Fibroblast of upper back skin (primary cell): ENCODE measurements around the gene GIMD1.
A peak's percentile ranks its signal among the peaks of the same experiment; 100 is the strongest.
"Not testable (repeated sequence)": the region's sequence is repeated elsewhere in the genome, so short reads cannot be mapped to it uniquely, and the experiment has no call there.

Experiments
- DNase-seq: peaks from one replicate; pipeline ENCODE4 v3.0.0-alpha.2; 2013

GIMD1 gene

GRCh38 chr4:106347167-106347566, 21.4 kb downstream of the GIMD1 start:
- no peak for DNase-seq

DNA sequence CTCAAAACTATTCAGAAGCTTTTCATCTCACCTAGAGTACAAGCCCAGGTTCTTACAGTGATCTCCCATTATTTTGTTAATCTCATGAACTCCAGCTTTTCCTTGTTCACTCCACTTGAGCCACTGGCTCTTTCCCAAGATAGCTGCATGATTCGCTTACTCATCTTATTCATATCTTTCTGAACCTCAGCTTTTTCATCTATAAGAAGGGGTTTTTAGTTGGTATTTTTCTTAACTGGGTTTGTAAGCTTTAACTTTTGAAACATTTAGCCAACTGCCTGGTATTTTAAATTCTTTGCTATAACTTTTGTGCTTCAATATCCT, 24.0 kb downstream of the GIMD1 start:
- peak; percentile 69 for DNase-seq

DNA sequence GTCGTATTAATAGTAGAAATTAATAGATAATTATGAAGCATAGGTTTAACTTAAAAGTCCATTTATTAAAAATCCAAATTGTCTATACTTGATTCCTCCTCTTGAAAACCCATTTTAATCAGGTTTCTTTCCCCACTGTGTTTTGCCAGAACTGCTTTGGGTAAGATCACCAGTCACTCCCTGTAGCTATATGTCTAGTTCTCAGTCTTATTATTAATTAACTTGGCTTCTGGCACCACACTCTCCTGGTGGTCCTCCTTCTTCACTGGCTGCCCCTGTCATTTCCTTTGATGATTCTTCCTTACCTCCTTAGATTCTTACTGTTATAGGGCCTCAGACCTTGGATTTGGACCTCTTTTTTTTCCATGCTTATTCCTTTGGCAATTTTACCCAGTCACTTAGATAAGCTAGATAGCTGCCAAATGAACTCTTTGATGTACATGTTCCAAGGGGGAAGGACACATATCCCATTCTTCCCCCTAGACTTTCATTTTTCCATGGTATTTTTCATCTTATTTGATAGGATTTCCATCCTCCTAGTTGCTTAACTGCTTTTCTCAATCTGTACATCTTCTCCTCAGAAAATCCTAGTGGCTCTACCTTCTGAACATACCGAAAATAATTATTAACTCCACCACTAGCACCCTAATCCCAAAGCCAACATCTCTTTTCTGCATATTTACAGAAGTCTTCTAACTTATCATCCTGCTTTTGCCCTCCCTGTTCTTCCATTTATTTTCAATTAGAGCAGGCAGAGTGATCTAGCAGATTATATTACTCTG, 24.5 kb downstream of the GIMD1 start:
- no peak for DNase-seq

DNA sequence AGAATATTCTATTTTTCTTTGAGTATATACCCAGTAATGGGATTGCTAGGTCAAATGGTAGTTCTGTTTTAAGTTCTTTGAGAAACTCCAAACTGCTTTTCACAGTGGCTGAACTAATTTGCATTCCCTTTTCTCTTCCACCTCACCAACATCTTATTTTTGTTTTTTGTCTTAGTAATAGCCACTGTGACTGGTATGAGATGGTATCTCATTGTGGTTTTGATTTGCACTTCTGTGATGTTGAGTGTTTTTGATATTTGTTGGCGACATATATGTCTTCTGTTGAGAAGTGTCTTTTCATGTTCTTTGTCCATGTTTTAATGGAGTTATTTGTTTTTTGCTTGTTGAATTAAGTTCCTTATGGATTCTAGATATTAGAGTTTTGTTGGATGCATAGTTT, 27.8 kb downstream of the GIMD1 start:
- no peak for DNase-seq

- no peak for DNase-seq
These were observed 29.1 kb downstream of the GIMD1 start for GRCh38 chr4:106339431-106339830.

DNA sequence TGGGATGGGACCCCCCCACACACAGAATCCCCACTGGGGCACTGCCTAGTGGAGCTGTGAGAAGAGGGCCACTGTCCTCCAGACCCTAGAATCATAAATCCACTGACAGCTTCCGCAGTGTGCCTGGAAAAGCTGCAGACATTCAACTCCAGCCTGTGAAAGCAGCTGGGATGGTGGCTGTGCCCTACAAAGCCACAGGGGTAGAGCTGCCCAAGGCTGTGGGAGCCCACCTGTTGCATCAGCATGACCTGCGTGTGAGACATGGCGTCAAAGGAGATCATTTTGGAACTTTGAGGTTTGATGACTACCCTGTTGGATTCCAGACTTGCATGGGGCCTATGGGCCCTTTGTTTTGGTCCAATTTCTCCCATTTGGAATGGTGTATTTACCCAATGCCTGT, 29.9 kb downstream of the GIMD1 start:
- no peak for DNase-seq

- DNase-seq: no peak
These were observed 30.7 kb downstream of the GIMD1 start for GRCh38 chr4:106337916-106338315.

GRCh38 chr4:106336618-106337017, 32.0 kb downstream of the GIMD1 start:
- no peak for DNase-seq

DNA sequence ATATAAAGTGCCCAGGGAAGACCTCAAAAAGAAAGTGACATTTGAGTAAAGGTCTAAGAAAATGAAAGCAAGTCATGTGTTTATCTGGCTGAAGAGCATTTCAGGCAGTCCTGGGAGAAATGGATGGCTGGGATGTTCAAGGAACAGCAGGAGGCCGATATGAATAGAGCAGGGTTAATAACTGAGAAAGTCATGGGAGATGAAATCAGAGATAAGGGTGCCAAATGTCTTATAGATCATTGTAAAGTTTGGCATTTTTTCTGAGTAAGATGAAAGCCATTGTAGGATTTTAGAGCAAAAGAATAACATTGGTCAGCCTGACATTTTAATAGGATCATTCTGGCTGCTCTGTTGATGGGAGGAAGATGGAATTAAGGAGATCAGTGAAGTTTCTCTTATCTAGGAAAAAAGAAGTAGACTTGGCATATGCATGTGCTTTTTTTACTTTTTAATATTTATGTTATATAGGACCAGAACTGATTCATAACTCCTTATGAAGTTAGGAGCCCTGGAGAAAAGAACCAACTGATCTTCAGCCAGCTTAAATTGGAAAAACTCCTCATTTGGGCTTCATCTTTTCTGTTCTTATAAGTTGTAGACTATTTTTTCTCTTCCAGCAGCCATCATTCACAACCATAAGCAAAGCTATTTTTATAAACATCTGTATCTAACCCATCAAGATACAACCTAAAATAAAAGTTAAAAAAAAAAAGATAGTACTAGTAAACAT, 33.7 kb downstream of the GIMD1 start:
- peak; percentile 71 for DNase-seq

- DNase-seq: no peak
These were observed 35.4 kb downstream of the GIMD1 start for GRCh38 chr4:106333186-106333585.

- peak; percentile 58 for DNase-seq
These were observed 39.4 kb downstream of the GIMD1 start for GRCh38 chr4:106329041-106329618.

DNA sequence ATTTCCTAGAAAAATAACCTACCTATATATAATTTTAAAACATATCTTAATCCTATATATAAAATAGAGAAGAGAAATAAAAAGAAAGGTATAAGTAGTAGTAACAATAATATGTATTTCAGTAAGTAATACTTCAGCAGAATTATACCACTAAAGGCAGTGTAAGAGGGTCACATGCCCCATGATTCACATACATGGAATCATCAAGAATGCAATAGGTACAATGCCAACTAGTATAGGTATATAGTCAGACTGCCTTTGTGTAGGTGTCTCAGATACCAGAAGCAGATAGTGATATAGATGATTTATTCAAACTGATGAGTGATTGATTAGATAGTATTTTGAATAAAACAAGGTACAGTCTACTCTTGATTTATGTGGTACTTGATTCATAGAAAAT, 42.8 kb downstream of the GIMD1 start:
- DNase-seq: no peak

DNA sequence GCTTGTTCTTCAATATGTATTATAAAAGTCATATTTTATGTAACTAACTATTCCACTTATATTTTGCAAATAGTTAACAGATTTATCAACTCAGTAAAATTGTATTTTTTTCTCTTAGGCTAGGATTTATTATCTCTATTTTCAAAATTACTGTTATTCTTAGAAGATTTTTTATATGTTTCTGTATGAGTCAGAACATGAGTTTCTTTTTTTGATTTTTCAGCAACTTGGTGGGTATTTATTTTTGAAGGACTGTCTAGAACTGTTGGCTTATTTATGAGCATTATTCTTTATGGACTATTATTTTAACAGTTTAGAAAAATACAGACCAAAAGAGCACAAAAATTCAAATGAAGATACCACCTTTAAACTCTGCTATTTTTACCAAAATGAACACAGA, 45.5 kb downstream of the GIMD1 start:
- no peak for DNase-seq

DNA sequence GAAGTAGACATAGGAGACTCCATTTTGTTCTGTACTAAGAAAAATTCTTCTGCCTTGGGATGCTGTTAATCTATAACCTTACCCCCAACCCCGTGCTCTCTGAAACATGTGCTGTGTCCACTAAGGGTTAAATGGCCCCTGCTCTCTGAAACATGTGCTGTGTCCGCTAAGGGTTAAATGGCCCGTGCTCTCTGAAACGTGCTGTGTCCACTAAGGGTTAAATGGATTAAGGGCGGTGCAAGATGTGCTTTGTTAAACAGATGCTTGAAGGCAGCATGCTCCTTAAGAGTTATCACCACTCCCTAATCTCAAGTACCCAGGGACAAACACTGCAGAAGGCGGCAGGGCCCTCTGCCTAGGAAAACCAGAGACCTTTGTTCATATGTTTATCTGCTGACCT, 46.8 kb downstream of the GIMD1 start:
- DNase-seq: not testable (repeated sequence)

- not testable (repeated sequence) for DNase-seq
These were observed 47.4 kb downstream of the GIMD1 start for GRCh38 chr4:106321168-106321567.

GRCh38 chr4:106320235-106320634, 48.3 kb downstream of the GIMD1 start:
- no peak for DNase-seq

- DNase-seq: no peak
These were observed 50.1 kb downstream of the GIMD1 start for GRCh38 chr4:106318511-106318910.

DNA sequence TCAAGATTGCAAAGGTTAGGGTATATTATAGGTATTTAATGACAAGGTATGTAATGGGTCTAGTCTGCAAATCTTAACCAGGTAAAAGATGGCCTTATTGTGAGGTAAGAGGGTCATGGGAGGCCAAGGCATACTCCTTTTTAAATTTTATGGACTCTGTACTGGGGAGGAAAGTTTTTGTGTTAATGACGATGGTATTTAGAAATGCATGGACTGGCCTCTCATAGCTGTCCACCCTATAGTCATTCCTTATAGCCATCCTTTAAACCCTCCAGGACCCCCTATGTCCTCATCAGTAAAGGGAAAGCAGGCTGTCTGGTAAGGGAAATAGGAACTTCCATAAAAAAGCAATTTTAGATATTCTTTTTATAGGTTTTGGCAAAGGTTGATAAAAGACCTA, 50.8 kb downstream of the GIMD1 start:
- DNase-seq: no peak

GRCh38 chr4:106316773-106317409, 51.7 kb downstream of the GIMD1 start:
- no peak for DNase-seq

- DNase-seq: peak; percentile 92
These were observed 52.4 kb downstream of the GIMD1 start, which contains the start of the genes AIMP1 and TBCK for GRCh38 chr4:106315968-106316772. Gene AIMP1 (plus strand): TSS chr4:106316550. CDS start chr4:106325010, 8,460 bp downstream. Gene TBCK (minus strand): TSS chr4:106316209. CDS start chr4:106308960, 7,249 bp downstream.

DNA sequence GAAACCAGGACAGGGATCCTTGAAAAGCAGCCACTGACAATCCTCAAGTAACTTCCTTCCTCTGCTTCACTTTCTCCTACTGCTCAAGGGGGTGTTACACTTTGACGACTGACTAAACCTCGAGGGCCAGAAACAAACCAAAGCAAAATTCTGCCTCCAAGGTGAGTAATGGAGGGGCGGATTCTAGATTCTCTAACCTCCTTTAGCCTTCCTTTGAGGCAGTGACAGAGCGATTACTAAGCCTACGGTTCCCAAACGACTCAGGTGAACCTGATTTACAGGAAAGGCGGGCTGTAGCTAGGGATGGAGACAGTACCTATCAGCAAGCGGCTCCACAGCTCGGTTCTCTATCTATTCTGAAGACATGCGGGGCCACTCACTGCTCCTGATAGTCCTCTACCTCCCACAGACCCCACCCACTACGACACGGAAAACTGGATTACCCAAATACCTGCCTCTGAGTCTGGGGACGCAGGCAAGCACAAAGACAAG, 53.1 kb downstream of the GIMD1 start:
- peak; percentile 42 for DNase-seq

- DNase-seq: no peak
These were observed 53.6 kb downstream of the GIMD1 start for GRCh38 chr4:106314960-106315359.
